ENCODE measurements around the gene RANBP17. TPM values are rescaled to one million over a fixed set of nuclear protein-coding genes. Genes with fewer than 3 reads are reported as not detected.

The RANBP17 gene
- total and polyA plus RNA-seq, 12 donors, result 5.5 to 119 (median 22.2) TPM

GRCh38 chr5:171268700-171269620 is 407.1 kb downstream of the RANBP17 start:
- intact Hi-C loops (cut with DNase I), result no loop called here
- DNase-seq, result no peak
- no peaks in the 10 kb centered on the region for H3K36me3 ChIP-seq (replicated peaks in 1 of 2)
- no peak overlapping the region for H3K4me3 ChIP-seq
- WGBS, 4 donors, result 86 to 91% (median 88%) methylated on average over 7 of the region's 7 CpGs
- no peaks in the 10 kb centered on the region for H3K9me3 ChIP-seq (replicated peaks in 1 of 3)
- H3K4me1 ChIP-seq (replicated peaks in 1 of 2), result no peaks in the 10 kb centered on the region
- H3K27me3 ChIP-seq, result no peaks in the 10 kb centered on the region
- TF ChIP-seq CTCF (IDR thresholded peaks at IDR 0.05), result no peak
- TF ChIP-seq POLR2A (IDR thresholded peaks at IDR 0.05), result no peak
- H3K27ac ChIP-seq, result no peak overlapping the region

GRCh38 chr5:171269717-171270116 is 407.9 kb downstream of the RANBP17 start:
- intact Hi-C loops (cut with DNase I), result no loop called here
- Histone ChIP-seq H3K36me3 (replicated peaks in 1 of 2) (no peaks in the 10 kb centered on the region), H3K4me1 (replicated peaks in 1 of 2) (no peaks in the 10 kb centered on the region), H3K9me3 (replicated peaks in 1 of 3) (no peaks in the 10 kb centered on the region), H3K4me3 (no peak overlapping the region), H3K27me3 (no peaks in the 10 kb centered on the region), H3K27ac (no peak overlapping the region)
- DNase-seq, result no peak
- whole genome bisulfite sequencing, 4 donors, result 86 to 93% (median 90%) methylated on average over 2 of the region's 2 CpGs
- TF ChIP-seq CTCF (IDR thresholded peaks at IDR 0.05) (no peak), POLR2A (IDR thresholded peaks at IDR 0.05) (no peak)

- no peaks in the 10 kb centered on the region for H3K36me3 ChIP-seq (replicated peaks in 1 of 2)
- intact Hi-C loops (cut with DNase I), result no loop called here
- H3K4me3 ChIP-seq, result no peak overlapping the region
- no peak for DNase-seq
- 91 to 93% (median 92%) methylated on average over 3 of the region's 3 CpGs for WGBS, 4 donors
- H3K4me1 ChIP-seq (replicated peaks in 1 of 2), result no peaks in the 10 kb centered on the region
- no peaks in the 10 kb centered on the region for H3K9me3 ChIP-seq (replicated peaks in 1 of 3)
- no peak overlapping the region for H3K27ac ChIP-seq
- TF ChIP-seq CTCF (IDR thresholded peaks at IDR 0.05) (no peak), POLR2A (IDR thresholded peaks at IDR 0.05) (no peak)
- H3K27me3 ChIP-seq, result no peaks in the 10 kb centered on the region
Observed at GRCh38 chr5:171270136-171270535, 408.3 kb downstream of the RANBP17 start.

- no peak overlapping the region for H3K27ac ChIP-seq
- H3K4me1 ChIP-seq (replicated peaks in 1 of 2), result no peaks in the 10 kb centered on the region
- no peak for TF ChIP-seq CTCF (IDR thresholded peaks at IDR 0.05)
- no peaks in the 10 kb centered on the region for H3K27me3 ChIP-seq
- intact Hi-C loops (cut with DNase I), result no loop called here
- no peak for DNase-seq
- H3K9me3 ChIP-seq (replicated peaks in 1 of 3), result no peaks in the 10 kb centered on the region
- no peaks in the 10 kb centered on the region for H3K36me3 ChIP-seq (replicated peaks in 1 of 2)
- whole genome bisulfite sequencing, 4 donors, result 94 to 97% (median 97%) methylated on average over 3 of the region's 3 CpGs
- H3K4me3 ChIP-seq, result no peak overlapping the region
Observed at GRCh38 chr5:171271798-171272197, 410.0 kb downstream of the RANBP17 start.
